C4-2B (cell line): ENCODE results near the gene DPP7.

Experiments used
- CTCF ChIP-seq: fragments of 450-650 bp; conservative IDR thresholded peaks from 2 replicates; pipeline ENCODE4 v1.5.1; 2017; ENCODE audit warnings: mild to moderate bottlenecking
- ZFX ChIP-seq: fragments of 450-650 bp; IDR thresholded peaks from 2 replicates; pipeline ENCODE4 v1.6.1; 2017

- TF ChIP-seq CTCF (no peak), ZFX (no peak)
These were observed 5.0 kb downstream of the DPP7 start for GRCh38 chr9:137109250-137110146.
